Measurements from ENCODE around the gene MYO16.

DNA sequence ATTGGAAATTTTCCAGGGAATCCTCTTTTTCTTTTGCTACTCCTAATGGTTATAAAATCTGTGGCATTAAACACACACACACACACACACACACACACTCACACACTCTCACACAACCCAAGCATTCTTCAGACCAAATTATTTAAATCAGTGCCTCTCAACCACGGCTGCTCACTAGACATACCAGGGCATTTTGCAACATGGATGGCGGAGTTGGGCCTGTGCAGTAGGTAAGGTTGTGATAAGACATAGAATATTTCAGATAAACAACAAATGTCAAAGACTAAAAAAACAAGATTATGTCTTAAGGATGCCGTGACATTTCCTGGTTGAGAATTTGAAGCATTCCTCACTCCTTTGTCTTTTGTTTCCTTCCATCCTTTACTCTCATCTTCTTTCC lies 443.1 kb downstream of the MYO16 start:
- TF ChIP-seq, protein P1, sequence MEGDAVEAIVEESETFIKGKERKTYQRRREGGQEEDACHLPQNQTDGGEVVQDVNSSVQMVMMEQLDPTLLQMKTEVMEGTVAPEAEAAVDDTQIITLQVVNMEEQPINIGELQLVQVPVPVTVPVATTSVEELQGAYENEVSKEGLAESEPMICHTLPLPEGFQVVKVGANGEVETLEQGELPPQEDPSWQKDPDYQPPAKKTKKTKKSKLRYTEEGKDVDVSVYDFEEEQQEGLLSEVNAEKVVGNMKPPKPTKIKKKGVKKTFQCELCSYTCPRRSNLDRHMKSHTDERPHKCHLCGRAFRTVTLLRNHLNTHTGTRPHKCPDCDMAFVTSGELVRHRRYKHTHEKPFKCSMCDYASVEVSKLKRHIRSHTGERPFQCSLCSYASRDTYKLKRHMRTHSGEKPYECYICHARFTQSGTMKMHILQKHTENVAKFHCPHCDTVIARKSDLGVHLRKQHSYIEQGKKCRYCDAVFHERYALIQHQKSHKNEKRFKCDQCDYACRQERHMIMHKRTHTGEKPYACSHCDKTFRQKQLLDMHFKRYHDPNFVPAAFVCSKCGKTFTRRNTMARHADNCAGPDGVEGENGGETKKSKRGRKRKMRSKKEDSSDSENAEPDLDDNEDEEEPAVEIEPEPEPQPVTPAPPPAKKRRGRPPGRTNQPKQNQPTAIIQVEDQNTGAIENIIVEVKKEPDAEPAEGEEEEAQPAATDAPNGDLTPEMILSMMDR (IDR thresholded peaks at IDR 0.05): no peak
- no peak for TF ChIP-seq POLR2A (IDR thresholded peaks at IDR 0.05)
